KMS-11 (cell line): ENCODE data around the gene CCNI2.

Source experiments
- H2AFZ ChIP-seq: fragments of 200-600 bp; sonication (generic); 2 replicates; pipeline ENCODE4 v1.6.1; 2016; ENCODE audit warnings: antibody characterized with exemption, mixed run types, low read depth
- H3K27ac ChIP-seq: fragments of 200-600 bp; sonication (generic); 2 replicates; pipeline ENCODE4 v1.6.1; 2016; ENCODE audit warnings: mild to moderate bottlenecking, mixed run types
- H3K27me3 ChIP-seq: fragments of 200-600 bp; sonication (generic); 2 replicates; pipeline ENCODE4 v1.6.1; 2017; ENCODE audit warnings: mild to moderate bottlenecking, low read depth, mixed run types, moderate library complexity; ENCODE audit not compliant: insufficient read depth
- H3K36me3 ChIP-seq: fragments of 200-600 bp; sonication (generic); 2 replicates; pipeline ENCODE4 v1.6.1; 2017; ENCODE audit warnings: mild to moderate bottlenecking, mixed run types; ENCODE audit not compliant: insufficient read depth
- H3K4me1 ChIP-seq: fragments of 200-600 bp; sonication (generic); 2 replicates; pipeline ENCODE4 v1.6.1; 2016; ENCODE audit warnings: mild to moderate bottlenecking, low read depth, mixed run types; ENCODE audit not compliant: poor library complexity, severe bottlenecking
- H3K4me2 ChIP-seq: fragments of 200-600 bp; sonication (generic); 2 replicates; pipeline ENCODE4 v1.7.0; 2016; ENCODE audit warnings: mild to moderate bottlenecking, mixed run types
- H3K4me3 ChIP-seq: fragments of 200-600 bp; sonication (generic); IDR thresholded peaks from 2 replicates; pipeline ENCODE4 v1.6.1; 2017; ENCODE audit warnings: low read depth, low read length, mixed read lengths; ENCODE audit not compliant: insufficient read depth
- H3K79me2 ChIP-seq: fragments of 200-600 bp; sonication (generic); 2 replicates; pipeline ENCODE4 v1.6.1; 2016; ENCODE audit warnings: low read depth, mixed run types; ENCODE audit not compliant: insufficient read depth
- H3K9ac ChIP-seq: fragments of 200-600 bp; sonication (generic); 2 replicates; pipeline ENCODE4 v1.6.1; 2016; ENCODE audit warnings: mild to moderate bottlenecking, mixed run types
- H4K20me1 ChIP-seq: fragments of 200-600 bp; sonication (generic); 2 replicates; pipeline ENCODE4 v1.6.1; 2016; ENCODE audit warnings: mild to moderate bottlenecking, mixed run types; ENCODE audit not compliant: insufficient read depth
- CTCF ChIP-seq: fragments of 200-600 bp; sonication (generic); conservative IDR thresholded peaks from 2 replicates; pipeline ENCODE4 v1.6.1; 2017; ENCODE audit warnings: low read depth, mild to moderate bottlenecking, antibody characterized with exemption, low read length, moderate library complexity, mixed read lengths

The CCNI2 gene

GRCh38 chr5:132742158-132742557 lies 5.1 kb upstream of the CCNI2 start:
- no peak overlapping the region for H2AFZ ChIP-seq
- H3K9ac ChIP-seq = no peak overlapping the region
- no peak overlapping the region for H3K4me2 ChIP-seq
- no peak for TF ChIP-seq CTCF
- H3K4me1 ChIP-seq = peaks cover 21% of the 10 kb centered on the region
- no peak overlapping the region for H3K27ac ChIP-seq
- no peaks in the 10 kb centered on the region for H4K20me1 ChIP-seq
- H3K36me3 ChIP-seq = no peaks in the 10 kb centered on the region
- no peak overlapping the region for H3K4me3 ChIP-seq
- no peaks in the 10 kb centered on the region for H3K27me3 ChIP-seq
- no peaks in the 10 kb centered on the region for H3K79me2 ChIP-seq

GRCh38 chr5:132742626-132743025 lies 4.6 kb upstream of the CCNI2 start:
- Histone ChIP-seq H3K4me3 (no peak overlapping the region), H4K20me1 (no peaks in the 10 kb centered on the region), H3K4me1 (peaks cover 21% of the 10 kb centered on the region), H2AFZ (no peak overlapping the region), H3K36me3 (no peaks in the 10 kb centered on the region), H3K79me2 (no peaks in the 10 kb centered on the region), H3K27ac (no peak overlapping the region), H3K27me3 (no peaks in the 10 kb centered on the region), H3K4me2 (no peak overlapping the region), H3K9ac (no peak overlapping the region)
- no peak for TF ChIP-seq CTCF

GRCh38 chr5:132744659-132745058 lies 2.6 kb upstream of the CCNI2 start:
- Histone ChIP-seq H3K4me3 (no peak overlapping the region), H3K27me3 (no peaks in the 10 kb centered on the region), H3K9ac (no peak overlapping the region)

GRCh38 chr5:132746592-132746953 lies 653 bp upstream of the CCNI2 start:
- TF ChIP-seq CTCF = no peak
- Histone ChIP-seq H3K4me3 (no peak overlapping the region), H3K27me3 (no peaks in the 10 kb centered on the region), H4K20me1 (no peaks in the 10 kb centered on the region), H3K4me2 (peak overlapping the region; percentile 97), H2AFZ (peak overlapping the region; percentile 87), H3K27ac (peak overlapping the region; percentile 89), H3K36me3 (no peaks in the 10 kb centered on the region), H3K4me1 (peaks cover 50% of the 10 kb centered on the region), H3K9ac (peak overlapping the region; percentile 87; the same call in 1 of the 2 replicates), H3K79me2 (peaks cover 4% of the 10 kb centered on the region; the same call in 1 of the 2 replicates)

More at GRCh38 chr5:132744659-132745058, 2.6 kb upstream of the CCNI2 start:
- Histone ChIP-seq H3K36me3 (no peaks in the 10 kb centered on the region), H2AFZ (no peak overlapping the region), H3K79me2 (peaks cover 4% of the 10 kb centered on the region; the same call in 1 of the 2 replicates), H3K4me2 (no peak overlapping the region), H4K20me1 (no peaks in the 10 kb centered on the region), H3K27ac (no peak overlapping the region), H3K4me1 (peaks cover 32% of the 10 kb centered on the region)
- TF ChIP-seq CTCF = no peak
